H9 (cell line): ENCODE data around the gene VENTX. TPM values are rescaled to one million over a fixed set of nuclear protein-coding genes. Genes with fewer than 3 reads are reported as not detected.

Source experiments
- DNase-seq: peaks from one replicate; pipeline ENCODE4 v3.0.0-alpha.2; 2017
- H2AFZ ChIP-seq: one replicate; pipeline ENCODE4 v1.6.1; 2013; ENCODE audit warnings: mild to moderate bottlenecking, low read length, control low read depth, moderate library complexity
- H2AK5ac ChIP-seq: 2 replicates; pipeline ENCODE4 v1.6.1; 2013; ENCODE audit warnings: low read length, control low read depth, mixed read lengths; ENCODE audit not compliant: insufficient read length
- H2BK120ac ChIP-seq: one replicate; pipeline ENCODE4 v1.6.1; 2013; ENCODE audit warnings: low read depth, mild to moderate bottlenecking, low read length, control low read depth, inconsistent platforms; ENCODE audit not compliant: poor library complexity, severe bottlenecking
- H2BK12ac ChIP-seq: 2 replicates; pipeline ENCODE4 v1.6.1; 2013; ENCODE audit warnings: low read length, control low read depth, mixed read lengths, low read depth; ENCODE audit not compliant: insufficient read length
- H2BK15ac ChIP-seq: 2 replicates; pipeline ENCODE4 v1.6.1; 2013; ENCODE audit warnings: low read depth, low read length, control low read depth
- H2BK20ac ChIP-seq: one replicate; pipeline ENCODE4 v1.6.1; 2013; ENCODE audit warnings: low read depth, mild to moderate bottlenecking, low read length, control low read depth, inconsistent platforms; ENCODE audit not compliant: poor library complexity, severe bottlenecking
- H2BK5ac ChIP-seq: 2 replicates; pipeline ENCODE4 v1.6.1; 2013; ENCODE audit warnings: low read length, control low read depth, mixed read lengths; ENCODE audit not compliant: insufficient read length
- H3K14ac ChIP-seq: 2 replicates; pipeline ENCODE4 v1.6.1; 2013; ENCODE audit warnings: low read length, control low read depth; ENCODE audit not compliant: insufficient read depth
- H3K18ac ChIP-seq: 2 replicates; pipeline ENCODE4 v1.6.1; 2013; ENCODE audit warnings: low read depth, mild to moderate bottlenecking, mixed read lengths, low read length, control low read depth; ENCODE audit not compliant: insufficient read length
- H3K23ac ChIP-seq: 2 replicates; pipeline ENCODE4 v1.6.1; 2013; ENCODE audit warnings: low read length, control low read depth, mixed read lengths, low read depth; ENCODE audit not compliant: insufficient read length
- H3K23me2 ChIP-seq: 2 replicates; pipeline ENCODE4 v1.6.1; 2013; ENCODE audit warnings: low read depth, mild to moderate bottlenecking, mixed read lengths, low read length, control low read depth; ENCODE audit not compliant: insufficient read length, poor library complexity, severe bottlenecking
- H3K27ac ChIP-seq: 2 replicates; pipeline ENCODE4 v1.5.1; 2013; ENCODE audit warnings: low read length, control low read depth, mixed read lengths, low read depth; ENCODE audit not compliant: insufficient read length
- H3K27me3 ChIP-seq: 2 replicates; pipeline ENCODE4 v1.6.1; 2013; ENCODE audit warnings: low read length, control low read depth, inconsistent platforms; ENCODE audit not compliant: insufficient read depth
- H3K4ac ChIP-seq: 2 replicates; pipeline ENCODE4 v1.6.1; 2013; ENCODE audit warnings: low read depth, mild to moderate bottlenecking, control low read depth, inconsistent platforms, low read length, moderate library complexity
- H3K4me1 ChIP-seq: 2 replicates; pipeline ENCODE4 v1.6.1; 2013; ENCODE audit warnings: low read length, control low read depth, inconsistent platforms; ENCODE audit not compliant: insufficient read depth
- H3K4me2 ChIP-seq: 2 replicates; pipeline ENCODE4 v1.6.1; 2013; ENCODE audit warnings: low read length, control low read depth, mixed read lengths; ENCODE audit not compliant: insufficient read length, insufficient read depth
- H3K56ac ChIP-seq: 2 replicates; pipeline ENCODE4 v1.6.1; 2013; ENCODE audit warnings: low read depth, mild to moderate bottlenecking, mixed read lengths, low read length, control low read depth; ENCODE audit not compliant: insufficient read length
- H3K79me1 ChIP-seq: 2 replicates; pipeline ENCODE4 v1.6.1; 2013; ENCODE audit warnings: low read depth, mild to moderate bottlenecking, moderate library complexity, low read length, control low read depth, inconsistent platforms; ENCODE audit not compliant: insufficient read depth, poor library complexity, severe bottlenecking
- H3K79me2 ChIP-seq: 2 replicates; pipeline ENCODE4 v1.6.1; 2013; ENCODE audit warnings: low read length, control low read depth, inconsistent platforms; ENCODE audit not compliant: insufficient read depth
- H3K9ac ChIP-seq: 2 replicates; pipeline ENCODE4 v1.6.1; 2013; ENCODE audit warnings: low read length, control low read depth, mixed read lengths; ENCODE audit not compliant: insufficient read length; ENCODE audit errors: extremely low read depth
- H3K9me3 ChIP-seq: one replicate; pipeline ENCODE4 v1.6.1; 2013; ENCODE audit warnings: low read depth, low read length, inconsistent platforms; ENCODE audit not compliant: control insufficient read depth
- H3T11ph ChIP-seq: one replicate; pipeline ENCODE4 v1.6.1; 2013; ENCODE audit warnings: mild to moderate bottlenecking, low read length, control low read depth, inconsistent platforms
- H4K20me1 ChIP-seq: one replicate; pipeline ENCODE4 v1.6.1; 2013; ENCODE audit not compliant: control insufficient read depth, insufficient read length, insufficient read depth
- H4K5ac ChIP-seq: 2 replicates; pipeline ENCODE4 v1.6.1; 2013; ENCODE audit warnings: low read depth, mild to moderate bottlenecking, mixed read lengths, low read length, control low read depth; ENCODE audit not compliant: insufficient read length
- H4K8ac ChIP-seq: replicated peaks from 2 replicates; pipeline ENCODE4 v1.6.1; 2013; ENCODE audit warnings: low read length, control low read depth, mixed read lengths, low read depth; ENCODE audit not compliant: insufficient read length
- H4K91ac ChIP-seq: 2 replicates; pipeline ENCODE4 v1.6.1; 2013; ENCODE audit warnings: low read depth, mild to moderate bottlenecking, moderate library complexity, mixed read lengths, low read length, control low read depth; ENCODE audit not compliant: insufficient read length
- H3K27ac Mint-ChIP-seq, 3 experiments: 2 replicates in 2 of 3; 3 replicates in 1 of 3; pipeline ENCODE4 v1.8.0; 2020 to 2021; ENCODE audit warnings: mixed read lengths in 3 of 3, mild to moderate bottlenecking in 1 of 3, moderate library complexity in 1 of 3
- H3K27me3 Mint-ChIP-seq: 2 replicates; pipeline ENCODE4 v1.8.0; 2021; ENCODE audit warnings: low read depth, mild to moderate bottlenecking, moderate library complexity, mixed read lengths
- H3K36me3 Mint-ChIP-seq, 3 experiments: 2 replicates in 2 of 3; 3 replicates in 1 of 3; pipeline ENCODE4 v1.8.0; 2020 to 2021; ENCODE audit warnings: low read depth in 3 of 3, mixed read lengths in 3 of 3; ENCODE audit not compliant: insufficient read depth in 1 of 3
- H3K4me1 Mint-ChIP-seq, 2 experiments: 2 replicates each; pipeline ENCODE4 v1.8.0; 2020; ENCODE audit warnings: mixed read lengths in 2 of 2
- H3K4me3 Mint-ChIP-seq, 2 experiments: 2 replicates in 1 of 2; 3 replicates in 1 of 2; pipeline ENCODE4 v1.8.0; 2020 to 2021; ENCODE audit warnings: mild to moderate bottlenecking in 2 of 2, mixed read lengths in 2 of 2, moderate library complexity in 1 of 2
- H3K9me3 Mint-ChIP-seq, 2 experiments: 2 replicates in 1 of 2; 3 replicates in 1 of 2; pipeline ENCODE4 v1.8.0; 2020; ENCODE audit warnings: mild to moderate bottlenecking in 2 of 2, mixed read lengths in 2 of 2, moderate library complexity in 1 of 2
- CTCF ChIP-seq: fragments of 200-600 bp; sonication (generic); conservative IDR thresholded peaks from 3 replicates; pipeline ENCODE4 v1.8.0; 2021; ENCODE audit warnings: antibody characterized with exemption, mild to moderate bottlenecking
- WGBS: extraction: QIAGEN DNeasy Blood & Tissue Kit; methylation state at CpG from one replicate; pipeline ENCODE4 v1.1.7; 2013; ENCODE audit warnings: missing lambda C conversion rate, low lambda C conversion rate, mixed read lengths; ENCODE audit not compliant: insufficient read length; ENCODE audit errors: extremely low coverage; 5-methylcytosine and 5-hydroxymethylcytosine counted together
- total RNA-seq: library from RNA; stranded (reverse); gene quantifications from 2 replicates; pipeline ENCODE4 v1.2.1, GENCODE V29; 2021

The VENTX gene
- total RNA-seq, 1 experiment from 2014 or later: 10.9 TPM

GRCh38 chr10:133209641-133210040, 28.0 kb upstream of the VENTX start:
- Histone ChIP-seq H3T11ph (no peak overlapping the region), H3K56ac (no peak overlapping the region), H2BK120ac (no peak overlapping the region), H3K4me1 (no peaks in the 10 kb centered on the region), H3K23me2 (no peaks in the 10 kb centered on the region), H2AFZ (no peak overlapping the region), H3K9me3 (no peaks in the 10 kb centered on the region), H3K79me2 (no peaks in the 10 kb centered on the region), H2BK15ac (no peak overlapping the region), H3K14ac (no peak overlapping the region), H2BK5ac (no peak overlapping the region), H3K4me2 (no peak overlapping the region), H3K9ac (no peak overlapping the region), H4K5ac (no peak overlapping the region), H3K27me3 (no peaks in the 10 kb centered on the region), H2BK12ac (no peak overlapping the region), H4K91ac (no peak overlapping the region), H2BK20ac (no peak overlapping the region), H3K4ac (no peak overlapping the region), H4K20me1 (no peaks in the 10 kb centered on the region), H3K23ac (no peak overlapping the region), H3K18ac (no peak overlapping the region), H3K27ac (no peak overlapping the region), H3K79me1 (no peaks in the 10 kb centered on the region), H4K8ac (no peak overlapping the region), H2AK5ac (no peak overlapping the region)
- Mint-ChIP-seq H3K4me3 (no peak overlapping the region), H3K27me3 (no peaks in the 10 kb centered on the region; the same call in none of the 2 replicates), H3K9me3 (no peaks in the 10 kb centered on the region), H3K36me3 (peaks cover 0 to 6% (median 4%) of the 10 kb centered on the region in 3 experiments; a peak in 3 of 7 replicates), H3K27ac (no peak overlapping the region), H3K4me1 (no peaks in the 10 kb centered on the region)
- no peak for DNase-seq
- WGBS: no CpG with 5 or more reads among the region's 20 CpGs
- TF ChIP-seq CTCF: no peak
